GM08714 (cell line): ENCODE measurements around the gene ATP5PO.
"Not testable (repeated sequence)": the region's sequence is repeated elsewhere in the genome, so short reads cannot be mapped to it uniquely, and the experiment has no call there.

Experiments
- H3K4me3 ChIP-seq: fragments of 200-500 bp; sonication (Bioruptor generic); 2 replicates; pipeline ENCODE4 v1.5.1; 2014; ENCODE audit warnings: mild to moderate bottlenecking, low read length, inconsistent platforms
- ZNF274 ChIP-seq: IDR thresholded peaks from 2 replicates; pipeline ENCODE4 v1.6.1; 2012; ENCODE audit warnings: mild to moderate bottlenecking, low read depth, low read length

Gene ATP5PO

DNA sequence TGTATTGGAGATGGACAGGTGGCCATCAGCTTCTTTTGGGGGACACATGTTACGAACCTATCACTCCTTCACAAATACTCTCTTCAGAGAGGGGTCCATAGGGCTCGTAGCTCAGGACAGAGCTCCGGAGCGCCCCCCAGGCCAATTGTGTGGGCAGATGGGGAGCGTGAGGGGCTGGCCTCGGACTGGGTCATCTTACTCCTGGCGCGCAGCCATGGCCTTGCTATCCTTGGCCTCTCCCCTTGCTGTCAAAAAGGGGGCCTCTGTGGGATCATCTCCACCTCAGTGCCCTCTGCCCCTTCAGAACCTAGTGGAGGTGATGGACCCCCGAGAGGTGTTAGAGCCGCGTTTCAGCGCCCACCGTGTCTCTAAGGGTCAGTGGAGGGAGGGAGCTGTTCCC, 35.0 kb downstream of the ATP5PO start:
- no peak overlapping the region for H3K4me3 ChIP-seq
- no peak for TF ChIP-seq ZNF274

DNA sequence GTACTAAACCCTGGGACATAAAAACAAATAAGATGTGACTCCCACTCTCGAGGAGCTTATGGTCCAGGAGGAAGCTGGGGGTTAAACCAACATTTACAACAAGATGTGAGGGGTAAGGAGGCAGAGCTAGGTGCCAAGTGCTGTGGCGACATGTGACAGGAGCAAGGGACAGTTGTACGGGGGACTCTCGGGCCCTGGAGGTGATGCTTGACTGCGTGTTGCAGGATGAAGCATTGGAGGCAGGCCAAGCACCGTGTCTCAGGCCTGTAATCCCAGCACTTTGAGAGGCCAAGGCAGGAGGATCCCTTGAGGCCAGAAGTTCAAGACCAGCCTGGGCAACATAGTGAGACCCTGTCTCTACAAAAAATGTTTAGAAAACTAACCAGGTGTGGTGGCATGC, 36.8 kb downstream of the ATP5PO start:
- no peak for TF ChIP-seq ZNF274
- H3K4me3 ChIP-seq: no peak overlapping the region

DNA sequence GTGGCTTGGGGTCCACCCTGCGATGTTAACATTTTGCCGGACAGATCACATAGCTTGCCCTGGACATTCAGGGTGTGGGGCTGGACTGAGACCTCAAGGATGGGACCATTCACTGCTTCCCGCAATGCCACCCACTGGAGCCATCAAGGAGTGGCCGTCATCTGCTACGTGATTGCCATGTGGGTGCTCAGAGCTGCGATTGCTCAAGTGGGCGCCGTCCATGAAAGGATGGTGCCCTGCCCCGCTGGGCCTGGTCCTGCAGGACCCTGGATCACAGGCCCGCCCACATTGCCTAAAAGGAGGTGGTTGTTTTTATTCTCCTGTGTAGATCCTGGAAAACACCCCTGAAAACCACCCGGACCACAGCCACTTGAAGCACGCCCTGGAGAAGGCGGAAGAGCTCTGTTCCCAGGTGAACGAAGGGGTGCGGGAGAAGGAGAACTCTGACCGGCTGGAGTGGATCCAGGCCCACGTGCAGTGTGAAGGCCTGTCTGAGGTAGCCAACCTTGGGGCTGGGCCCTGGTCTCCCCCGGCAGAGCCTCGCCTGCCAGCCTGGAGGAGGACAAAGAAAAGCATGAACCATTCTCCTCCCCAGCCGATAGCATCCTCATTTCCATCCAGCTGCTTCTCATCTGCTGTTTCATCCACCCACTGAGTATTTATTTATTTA, 40.4 kb downstream of the ATP5PO start:
- TF ChIP-seq ZNF274: no peak
- no peak overlapping the region for H3K4me3 ChIP-seq

DNA sequence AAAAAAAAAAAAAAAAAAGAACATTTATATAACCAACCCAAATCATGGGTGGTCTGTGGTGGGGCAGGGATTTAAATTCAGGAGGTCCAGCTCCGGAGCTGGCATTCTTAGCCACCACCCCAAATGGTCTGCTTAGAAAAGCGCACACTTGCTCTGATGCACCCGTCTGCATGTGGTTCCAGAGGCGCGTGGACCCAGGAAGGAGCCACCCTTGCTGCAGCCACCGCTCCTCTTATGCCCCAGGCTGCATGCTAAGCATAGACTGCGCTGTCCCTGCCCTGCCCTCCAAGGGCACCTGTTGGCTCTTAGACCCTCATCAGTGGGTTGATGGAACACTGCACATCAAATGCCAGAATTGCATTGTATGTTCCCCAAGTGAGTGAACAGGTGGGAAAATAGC, 41.4 kb downstream of the ATP5PO start:
- H3K4me3 ChIP-seq: no peak overlapping the region
- no peak for TF ChIP-seq ZNF274

DNA sequence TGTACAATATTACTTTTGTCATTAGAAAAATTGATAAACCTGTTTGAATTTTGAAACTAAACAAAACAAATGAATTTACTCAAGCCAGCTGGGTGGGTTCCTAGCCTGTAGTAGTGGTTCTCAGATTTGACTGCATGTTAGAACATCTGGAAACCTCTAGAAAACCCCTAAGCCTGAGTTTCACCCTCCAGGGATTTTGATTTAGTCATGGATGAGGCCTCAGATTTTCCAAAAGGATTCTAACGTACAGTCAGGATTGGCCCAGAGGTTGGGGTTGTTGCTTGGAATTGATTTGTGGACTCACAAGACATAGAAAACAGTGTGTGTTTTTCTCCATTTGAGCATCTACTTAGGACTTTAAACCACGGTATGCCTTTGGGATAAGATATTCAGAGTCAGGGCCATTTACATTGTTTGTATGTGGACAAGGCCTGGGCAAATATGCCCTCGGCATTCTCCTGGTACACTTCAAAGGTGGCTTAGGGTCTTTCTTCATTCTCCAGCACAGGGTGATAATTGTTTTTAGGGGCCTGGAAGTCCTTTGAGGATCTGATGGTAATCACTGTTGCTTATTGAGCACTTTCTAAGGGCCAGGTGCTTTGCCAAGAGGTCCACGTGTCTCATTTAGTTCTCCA, 42.6 kb downstream of the ATP5PO start:
- TF ChIP-seq ZNF274: no peak
- H3K4me3 ChIP-seq: no peak overlapping the region

DNA sequence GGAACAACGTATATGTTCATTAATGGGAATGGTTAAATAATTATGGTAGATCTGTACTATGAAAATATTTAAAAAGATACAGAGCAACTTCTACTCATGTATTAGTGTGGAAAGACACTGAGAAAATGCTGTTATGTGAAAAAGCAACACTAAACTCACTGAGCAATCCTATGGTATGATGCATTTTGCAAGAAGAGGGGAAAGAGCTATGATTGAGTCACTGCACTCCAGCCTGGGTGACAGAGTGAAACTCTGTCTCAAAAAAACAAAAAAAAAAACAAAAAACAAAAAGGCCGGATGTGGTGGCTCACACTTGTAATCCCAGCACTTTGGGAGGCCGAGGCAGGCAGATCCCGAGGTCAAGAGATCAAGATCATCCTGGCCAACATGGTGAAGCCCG, 44.4 kb downstream of the ATP5PO start:
- no peak for TF ChIP-seq ZNF274
- no peak overlapping the region for H3K4me3 ChIP-seq

DNA sequence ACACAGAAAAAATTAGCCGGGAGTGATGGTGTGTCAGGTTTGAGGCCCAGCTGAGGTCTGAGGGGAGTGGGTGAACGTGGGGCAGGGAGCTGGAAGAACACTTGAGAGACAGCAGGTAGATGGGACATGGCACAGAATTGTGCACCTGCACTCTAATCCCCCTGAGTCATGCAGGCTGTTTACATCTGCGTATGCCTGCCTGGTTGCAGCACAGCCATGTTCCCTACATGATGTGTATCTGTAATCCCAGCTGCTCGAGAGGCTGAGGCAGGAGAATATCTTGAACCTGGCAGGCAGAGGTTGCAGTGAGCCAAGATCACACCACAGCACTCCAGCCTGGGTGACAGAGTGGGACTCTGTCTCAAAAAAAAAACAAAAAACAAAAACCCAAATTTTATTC, 44.8 kb downstream of the ATP5PO start:
- TF ChIP-seq ZNF274: no peak
- no peak overlapping the region for H3K4me3 ChIP-seq

DNA sequence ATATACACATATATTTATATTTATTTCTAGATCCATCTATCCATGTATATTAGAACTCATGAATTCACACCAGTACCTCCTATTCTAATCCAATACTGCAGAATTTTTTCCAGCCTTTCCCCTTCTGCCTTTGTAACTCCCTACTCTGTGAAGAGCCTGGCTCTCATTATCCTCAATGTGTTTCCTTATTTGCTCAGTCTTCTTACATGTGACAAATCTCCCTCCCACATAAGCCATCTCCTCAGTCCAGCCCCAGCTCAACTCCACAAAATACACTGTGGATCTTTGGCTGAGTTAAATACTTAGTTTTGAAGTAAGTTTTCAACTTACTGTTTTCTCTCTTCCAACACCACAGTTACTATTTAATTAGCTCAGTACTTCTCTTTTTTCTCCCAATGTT, 45.7 kb downstream of the ATP5PO start:
- no peak overlapping the region for H3K4me3 ChIP-seq
- no peak for TF ChIP-seq ZNF274

DNA sequence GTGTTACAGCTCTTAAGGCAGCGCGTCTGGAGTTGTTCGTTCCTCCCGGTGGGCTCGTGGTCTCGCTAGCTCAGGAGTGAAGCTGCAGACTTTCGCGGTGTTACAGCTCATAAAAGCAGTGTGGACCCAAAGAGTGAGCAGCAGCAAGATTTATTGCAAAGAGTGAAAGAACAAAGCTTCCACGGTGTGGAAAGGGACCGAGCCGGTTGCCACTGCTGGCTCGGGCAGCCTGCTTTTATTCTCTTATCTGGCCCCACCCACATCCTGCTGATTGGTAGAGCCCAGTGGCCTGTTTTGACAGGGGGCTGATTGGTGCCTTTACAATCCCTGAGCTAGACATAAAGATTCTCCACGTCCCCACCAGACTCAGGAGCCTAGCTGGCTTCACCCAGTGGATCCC, 47.7 kb downstream of the ATP5PO start:
- H3K4me3 ChIP-seq: not testable (repeated sequence)

DNA sequence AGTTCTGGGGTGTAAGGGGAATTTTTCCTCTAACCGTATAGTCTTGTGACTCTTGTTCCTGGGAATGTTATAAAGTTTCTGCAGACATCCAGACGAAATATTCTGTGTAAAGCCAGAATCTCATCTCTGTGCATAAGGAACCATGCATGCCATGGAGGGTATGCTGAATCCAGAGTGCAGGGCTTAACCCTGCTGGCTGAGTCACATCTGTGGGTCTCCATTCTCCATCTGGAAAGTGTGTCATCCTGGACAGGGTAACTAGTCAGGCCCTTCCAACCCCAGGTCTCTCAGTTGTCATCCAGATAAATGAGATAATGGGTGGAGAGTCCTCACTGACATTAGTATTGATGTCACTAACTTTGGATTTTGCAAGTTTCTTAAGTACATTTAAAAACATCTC, 48.8 kb downstream of the ATP5PO start:
- H3K4me3 ChIP-seq: no peak overlapping the region
- TF ChIP-seq ZNF274: no peak

DNA sequence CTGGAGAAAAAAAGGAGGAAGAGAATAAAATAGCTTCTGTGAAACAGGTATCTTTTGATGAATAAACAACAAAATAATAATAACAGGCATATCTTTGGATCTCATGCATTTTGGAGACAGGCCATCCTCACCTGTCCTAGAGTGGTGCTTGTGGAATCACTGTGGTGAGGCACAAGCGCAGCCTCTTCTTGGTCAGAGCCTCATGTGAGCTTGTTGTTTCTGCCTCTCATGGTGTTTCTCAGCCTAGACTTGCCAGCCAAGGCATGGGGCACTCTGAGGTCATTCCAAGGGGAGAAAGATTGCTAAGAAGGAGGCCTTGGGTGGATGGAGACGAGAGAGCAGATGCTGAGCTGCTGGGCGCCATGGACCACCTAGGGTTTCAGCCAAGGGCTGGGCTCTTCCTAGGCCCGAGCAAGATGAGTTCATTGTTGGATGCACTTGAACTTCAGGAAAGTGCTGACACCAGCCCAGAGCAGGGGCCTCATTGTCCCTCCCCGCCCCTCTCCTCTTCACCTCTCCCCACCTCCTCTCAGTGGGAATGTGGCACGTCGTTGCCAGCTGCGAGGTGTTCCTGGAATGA, 49.5 kb downstream of the ATP5PO start:
- no peak for TF ChIP-seq ZNF274
- no peak overlapping the region for H3K4me3 ChIP-seq

DNA sequence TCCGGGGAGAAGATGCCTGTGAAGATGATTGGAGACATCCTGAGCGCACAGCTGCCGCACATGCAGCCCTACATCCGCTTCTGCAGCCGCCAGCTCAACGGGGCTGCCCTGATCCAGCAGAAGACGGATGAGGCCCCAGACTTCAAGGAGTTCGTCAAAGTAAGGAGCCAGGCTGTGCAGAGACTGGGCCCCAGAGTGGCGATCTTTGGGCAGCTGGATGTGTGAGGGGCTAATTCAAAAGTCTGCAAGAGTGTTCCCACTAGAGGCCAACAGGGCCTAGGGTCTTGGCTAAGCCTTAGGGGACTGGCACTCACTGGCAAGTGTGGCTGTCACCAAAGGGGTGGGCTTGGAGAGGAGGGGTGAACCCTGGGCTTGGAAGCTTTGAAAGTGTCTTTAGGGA, 50.4 kb downstream of the ATP5PO start:
- H3K4me3 ChIP-seq: no peak overlapping the region
- TF ChIP-seq ZNF274: no peak

DNA sequence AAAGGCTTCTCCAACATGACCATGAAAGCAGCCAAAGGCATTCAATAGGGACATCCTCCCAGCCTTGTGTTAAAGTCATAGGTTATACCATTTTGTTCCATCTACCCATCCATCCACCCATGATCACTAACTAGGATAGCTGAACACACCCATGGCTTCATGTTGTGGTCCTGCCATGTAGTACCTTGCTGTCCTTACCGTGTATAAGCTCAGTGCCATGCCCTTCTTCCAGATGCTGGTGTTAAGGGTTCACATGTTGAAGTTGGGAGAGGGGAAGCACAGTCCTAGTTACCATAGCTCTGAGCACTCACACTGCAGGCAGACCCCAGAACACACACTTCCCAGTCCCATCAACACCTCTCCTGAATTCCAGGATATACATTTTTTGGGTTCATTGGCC, 51.5 kb downstream of the ATP5PO start:
- TF ChIP-seq ZNF274: no peak
- no peak overlapping the region for H3K4me3 ChIP-seq

DNA sequence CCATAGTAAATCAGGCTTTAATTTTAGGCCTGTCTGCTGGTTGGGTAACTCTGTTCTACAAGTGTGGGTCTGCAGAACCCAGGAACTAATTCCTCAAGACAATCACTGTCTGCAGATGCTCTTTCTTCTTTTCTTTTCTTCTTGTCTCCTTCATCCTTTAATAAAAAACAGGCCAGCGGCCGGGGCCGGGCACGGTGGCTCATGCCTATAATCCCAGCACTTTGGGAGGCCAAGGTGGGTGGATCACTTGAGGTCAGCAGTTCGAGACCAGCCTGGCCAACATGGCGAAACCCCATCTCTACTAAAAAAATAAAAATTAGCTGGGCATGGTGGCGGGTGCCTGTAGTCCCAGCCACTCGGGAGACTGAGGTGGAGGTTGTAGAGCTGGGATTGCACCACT, 52.4 kb downstream of the ATP5PO start:
- not testable (repeated sequence) for H3K4me3 ChIP-seq

DNA sequence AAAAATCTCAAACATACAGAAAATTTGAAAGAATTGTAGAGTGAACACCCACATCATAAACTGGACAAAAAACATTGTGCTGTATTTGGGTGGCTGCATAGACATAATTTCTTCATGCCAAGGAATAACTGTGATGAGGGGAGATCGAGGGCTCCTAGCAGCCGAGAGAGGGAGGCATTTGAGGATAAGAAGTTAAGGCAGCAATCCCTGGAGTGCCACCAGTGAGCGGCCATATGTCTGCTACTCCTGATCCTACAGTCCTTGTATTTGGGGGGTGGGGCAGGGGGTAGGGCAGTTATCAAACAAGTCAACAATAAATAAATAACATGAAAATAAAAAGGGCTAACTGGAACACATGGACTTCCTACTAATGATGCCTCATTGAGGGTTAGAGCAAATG, 54.5 kb downstream of the ATP5PO start:
- no peak overlapping the region for H3K4me3 ChIP-seq
- no peak for TF ChIP-seq ZNF274
